HG03025 (cell line): ENCODE data around the gene NOTCH3.

Source experiments
- ATAC-seq: cut with Tn5 transposase; IDR thresholded peaks from one replicate; pipeline ENCODE4 v1.9.1; 2021; ENCODE audit warnings: mild to moderate bottlenecking, moderate library complexity; ENCODE audit not compliant: unreplicated experiment, low FRiP score

The NOTCH3 gene

GRCh38 chr19:15198951-15199660 is 1.7 kb downstream of the NOTCH3 start:
- no peak for ATAC-seq

- ATAC-seq, result no peak
Observed at GRCh38 chr19:15197942-15198341, 2.9 kb downstream of the NOTCH3 start.

GRCh38 chr19:15197275-15197941 is 3.4 kb downstream of the NOTCH3 start:
- no peak for ATAC-seq

- no peak for ATAC-seq
Observed at GRCh38 chr19:15196360-15197005, 4.3 kb downstream of the NOTCH3 start.

GRCh38 chr19:15195371-15196334 is 5.1 kb downstream of the NOTCH3 start:
- ATAC-seq, result no peak

GRCh38 chr19:15194938-15195337 is 5.9 kb downstream of the NOTCH3 start:
- no peak for ATAC-seq

- no peak for ATAC-seq
Observed at GRCh38 chr19:15191982-15192381, 8.8 kb downstream of the NOTCH3 start.

GRCh38 chr19:15191514-15191913 is 9.3 kb downstream of the NOTCH3 start:
- ATAC-seq, result no peak

GRCh38 chr19:15188851-15189250 is 11.9 kb downstream of the NOTCH3 start:
- ATAC-seq, result no peak

- ATAC-seq, result no peak
Observed at GRCh38 chr19:15187026-15188007, 13.5 kb downstream of the NOTCH3 start.

GRCh38 chr19:15185188-15185587 is 15.6 kb downstream of the NOTCH3 start:
- ATAC-seq, result no peak

- ATAC-seq, result no peak
Observed at GRCh38 chr19:15184776-15185175, 16.0 kb downstream of the NOTCH3 start.

- no peak for ATAC-seq
Observed at GRCh38 chr19:15181394-15181793, 19.4 kb downstream of the NOTCH3 start.

GRCh38 chr19:15180451-15181390 is 20.1 kb downstream of the NOTCH3 start:
- no peak for ATAC-seq

- ATAC-seq, result no peak
Observed at GRCh38 chr19:15178629-15179308, 22.0 kb downstream of the NOTCH3 start.

- no peak for ATAC-seq
Observed at GRCh38 chr19:15177269-15178116, 23.3 kb downstream of the NOTCH3 start.

GRCh38 chr19:15175609-15176008 is 25.2 kb downstream of the NOTCH3 start:
- ATAC-seq, result no peak
